Esophagus muscularis mucosa (tissue), 4 donors: ENCODE data around the gene ISOC1. TPM values are rescaled to one million over a fixed set of nuclear protein-coding genes. Genes with fewer than 3 reads are reported as not detected.

Experiments
- DNase-seq: peaks from one replicate; pipeline ENCODE4 v3.0.0-alpha.2; 2017; ENCODE audit errors: extremely low spot score
- H3K27ac ChIP-seq, 4 donors: fragments of 200-600 bp; sonication (generic); replicated peaks in 1 of 4; 1 replicate in 3 of 4; 2 replicates in 1 of 4; pipeline ENCODE4 v1.5.1; 2016 to 2019; ENCODE audit warnings: mild to moderate bottlenecking in 1 of 4
- H3K27me3 ChIP-seq, 4 donors: fragments of 200-600 bp; sonication (generic); one replicate each; pipeline versions ENCODE4 v1.5.1 to v1.6.0; 2016 to 2019
- H3K36me3 ChIP-seq, 4 donors: fragments of 200-600 bp; sonication (generic); one replicate each; pipeline ENCODE4 v1.5.1; 2016 to 2019
- H3K4me1 ChIP-seq, 4 donors: fragments of 200-600 bp; sonication (generic); one replicate each; pipeline ENCODE4 v1.5.1; 2016 to 2019
- H3K4me3 ChIP-seq, 4 donors: fragments of 200-600 bp; sonication (generic); 1 replicate in 2 of 4; 2 replicates in 2 of 4; pipeline ENCODE4 v1.5.1; 2016 to 2019; ENCODE audit warnings: mild to moderate bottlenecking in 4 of 4, moderate library complexity in 1 of 4
- H3K9me3 ChIP-seq, 4 donors: fragments of 200-600 bp; sonication (generic); 1 replicate in 3 of 4; 2 replicates in 1 of 4; pipeline ENCODE4 v1.5.1; 2016 to 2019
- EP300 ChIP-seq: sonication (generic); formaldehyde crosslinking; IDR thresholded peaks from one replicate; pipeline ENCODE4 v1.6.1; 2017; ENCODE audit warnings: antibody characterized with exemption
- POLR2A ChIP-seq: fragments of 450-650 bp; IDR thresholded peaks from one replicate; pipeline ENCODE4 v1.6.1; 2017; ENCODE audit warnings: antibody characterized with exemption, moderate library complexity, mild to moderate bottlenecking, low read depth
- POLR2AphosphoS5 ChIP-seq, 2 donors: sonication (generic); formaldehyde crosslinking; IDR thresholded peaks; one replicate each; pipeline ENCODE4 v1.6.1; 2017; ENCODE audit warnings: antibody characterized with exemption in 2 of 2
- WGBS: methylation state at CpG from one replicate; pipeline ENCODE4 v1.1.5; 2018; 5-methylcytosine and 5-hydroxymethylcytosine counted together
- intact Hi-C: fragments of 100-400 bp; cut with DNase I; formaldehyde crosslinking; loops from one replicate; pipeline ENCODE4 v1.15.1; 2023
- small RNA-seq, 3 donors: library from RNA; depleted of rRNA; stranded (forward); fragments of <200 nt; gene quantifications; one replicate each; pipeline ENCODE3, GENCODE V24; 2016
- total RNA-seq, 4 donors: library from RNA; depleted of rRNA; stranded (reverse); fragments of >200 nt; gene quantifications; one replicate each; pipeline versions ENCODE4 v1.1.0 to v1.2.1, GENCODE V29; 2016
- TF ChIP-seq, protein P1 (sequence below), 3 experiments: fragments of 200-600 bp in 2 of 3; fragments of 450-650 bp in 1 of 3; sonication (generic) in 2 of 3; IDR thresholded peaks; one replicate each; pipeline ENCODE4 v1.5.1; 2017 to 2019; ENCODE audit warnings: antibody characterized with exemption in 3 of 3, mild to moderate bottlenecking in 2 of 3, moderate library complexity in 1 of 3

The ISOC1 gene
- total RNA-seq, 4 donors from 2014 or later: 53.5 to 136 (median 89.5) TPM

GRCh38 chr5:129155876-129156275 lies 61.3 kb downstream of the ISOC1 start:
- intact Hi-C loops: no loop called here
- TF ChIP-seq, protein P1, sequence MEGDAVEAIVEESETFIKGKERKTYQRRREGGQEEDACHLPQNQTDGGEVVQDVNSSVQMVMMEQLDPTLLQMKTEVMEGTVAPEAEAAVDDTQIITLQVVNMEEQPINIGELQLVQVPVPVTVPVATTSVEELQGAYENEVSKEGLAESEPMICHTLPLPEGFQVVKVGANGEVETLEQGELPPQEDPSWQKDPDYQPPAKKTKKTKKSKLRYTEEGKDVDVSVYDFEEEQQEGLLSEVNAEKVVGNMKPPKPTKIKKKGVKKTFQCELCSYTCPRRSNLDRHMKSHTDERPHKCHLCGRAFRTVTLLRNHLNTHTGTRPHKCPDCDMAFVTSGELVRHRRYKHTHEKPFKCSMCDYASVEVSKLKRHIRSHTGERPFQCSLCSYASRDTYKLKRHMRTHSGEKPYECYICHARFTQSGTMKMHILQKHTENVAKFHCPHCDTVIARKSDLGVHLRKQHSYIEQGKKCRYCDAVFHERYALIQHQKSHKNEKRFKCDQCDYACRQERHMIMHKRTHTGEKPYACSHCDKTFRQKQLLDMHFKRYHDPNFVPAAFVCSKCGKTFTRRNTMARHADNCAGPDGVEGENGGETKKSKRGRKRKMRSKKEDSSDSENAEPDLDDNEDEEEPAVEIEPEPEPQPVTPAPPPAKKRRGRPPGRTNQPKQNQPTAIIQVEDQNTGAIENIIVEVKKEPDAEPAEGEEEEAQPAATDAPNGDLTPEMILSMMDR (IDR thresholded peaks at IDR 0.05): no peak
- TF ChIP-seq EP300: no peak
- TF ChIP-seq POLR2A: no peak
- no peak for TF ChIP-seq POLR2AphosphoS5 (IDR thresholded peaks at IDR 0.05)
- no peaks in the 10 kb centered on the region for H3K4me1 ChIP-seq
- H3K27ac ChIP-seq: no peak overlapping the region
- no peak for DNase-seq
- no peaks in the 10 kb centered on the region for H3K36me3 ChIP-seq
- no peaks in the 10 kb centered on the region for H3K9me3 ChIP-seq
- H3K27me3 ChIP-seq: no peaks in the 10 kb centered on the region
- WGBS: 100% methylated on average over 3 of the region's 3 CpGs
- H3K4me3 ChIP-seq: no peak overlapping the region

DNA sequence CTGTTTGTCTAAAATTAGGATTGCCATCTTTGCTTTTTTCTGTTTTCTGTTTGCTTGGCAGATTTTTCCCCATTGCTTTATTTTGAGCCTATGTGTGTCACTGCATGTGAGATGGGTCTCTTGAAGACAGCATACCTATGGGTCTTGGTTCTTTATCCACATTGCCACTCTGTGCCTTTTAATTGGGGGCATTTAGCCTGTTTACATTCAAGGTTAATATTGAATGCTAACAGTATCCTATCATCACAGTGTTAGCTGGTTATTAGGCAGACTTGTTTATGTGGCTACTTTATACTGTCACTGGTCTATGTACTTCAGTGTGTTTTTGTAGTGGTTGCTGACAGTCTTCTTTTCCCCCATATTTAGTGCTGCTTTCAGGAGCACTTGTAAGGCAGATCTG lies 67.3 kb downstream of the ISOC1 start:
- H3K9me3 ChIP-seq: peaks cover 0 to 17% (median 6%) of the 10 kb centered on the region in 4 donors
- no peak for DNase-seq
- TF ChIP-seq POLR2A (no peak), POLR2AphosphoS5 (IDR thresholded peaks at IDR 0.05) (no peak), EP300 (no peak)
- TF ChIP-seq, protein P1 (IDR thresholded peaks at IDR 0.05): no peak
- no peak overlapping the region for H3K4me3 ChIP-seq
- intact Hi-C loops: no loop called here
- no peaks in the 10 kb centered on the region for H3K36me3 ChIP-seq
- H3K27ac ChIP-seq: no peak overlapping the region
- H3K4me1 ChIP-seq: no peaks in the 10 kb centered on the region
- no peaks in the 10 kb centered on the region for H3K27me3 ChIP-seq

Small RNAs within 50 kb of the gene (small RNA-seq; reads per million reads assigned to genes)
- 0 to 0.37 (median 0) reads per million in 3 donors for gene MIR4633

Other genes with a start within 250 kb of the ISOC1 start
- 10 to 100 TPM; 22.5 to 77.1 (median 48.9) TPM for gene SLC27A6, start 129.3 kb upstream of the ISOC1 start, total RNA-seq